A673 (cell line): Measurements from ENCODE around the gene RNFT2. TPM values are rescaled to one million over a fixed set of nuclear protein-coding genes. Genes with fewer than 3 reads are reported as not detected.

Source experiments
- BruUV-seq: library from RNA; stranded (reverse); fragments of 400-500 nt; replicated peaks from 2 replicates; lab custom pipeline; 2021; lab: Mats Ljungman, UMichigan
- CTCF ChIA-PET: fragments of 300-600 bp; sonication (Branson Sonifier 250); formaldehyde crosslinking; loops from one replicate; lab custom pipeline; 2022; ENCODE audit warnings: antibody characterized with exemption; lab: Charles Lee
- POLR2A ChIA-PET: fragments of 300-600 bp; sonication (Branson Sonifier 250); formaldehyde crosslinking; loops from one replicate; lab custom pipeline; 2022; ENCODE audit warnings: antibody characterized with exemption; ENCODE audit not compliant: low non-redundant PET; lab: Charles Lee
- DNase-seq: peaks from one replicate; pipeline ENCODE4 v3.0.0-alpha.2; 2015; ENCODE audit warnings: low spot score
- H3K27ac ChIP-seq: fragments of 200-600 bp; sonication (generic); 2 replicates; pipeline ENCODE4 v1.5.1; 2016; ENCODE audit warnings: mixed run types, low read depth, mild to moderate bottlenecking, mixed read lengths, antibody characterized with exemption, low read length; ENCODE audit not compliant: poor library complexity, severe bottlenecking
- H3K27me3 ChIP-seq: fragments of 200-600 bp; sonication (generic); replicated peaks from 2 replicates; pipeline ENCODE4 v1.6.1; 2017; ENCODE audit warnings: mixed run types, low read depth, mild to moderate bottlenecking, mixed read lengths, antibody characterized with exemption, low read length; ENCODE audit not compliant: insufficient read depth, poor library complexity
- H3K36me3 ChIP-seq: fragments of 200-600 bp; sonication (generic); 2 replicates; pipeline ENCODE4 v1.6.1; 2016; ENCODE audit warnings: mixed run types, mild to moderate bottlenecking, mixed read lengths, antibody characterized with exemption, low read length; ENCODE audit not compliant: insufficient read depth, poor library complexity, severe bottlenecking
- H3K4me1 ChIP-seq: fragments of 200-600 bp; sonication (generic); 2 replicates; pipeline ENCODE4 v1.6.1; 2017; ENCODE audit warnings: mixed run types, mild to moderate bottlenecking, mixed read lengths, antibody characterized with exemption, low read length; ENCODE audit not compliant: insufficient read depth, poor library complexity, severe bottlenecking
- H3K4me3 ChIP-seq: fragments of 200-600 bp; sonication (generic); 2 replicates; pipeline ENCODE4 v1.5.1; 2016; ENCODE audit warnings: low read depth, mixed run types, mild to moderate bottlenecking, mixed read lengths, low read length; ENCODE audit not compliant: poor library complexity, severe bottlenecking
- H3K9me3 ChIP-seq: fragments of 200-600 bp; sonication (generic); 2 replicates; pipeline ENCODE4 v1.6.1; 2016; ENCODE audit warnings: mixed run types, low read depth, mild to moderate bottlenecking, mixed read lengths, antibody characterized with exemption, low read length; ENCODE audit not compliant: poor library complexity, severe bottlenecking
- CTCF ChIP-seq: fragments of 300-800, 200-600 bp; sonication (generic); conservative IDR thresholded peaks from 2 replicates; pipeline ENCODE4 v1.5.1; 2017; ENCODE audit warnings: low read depth, mild to moderate bottlenecking, antibody characterized with exemption, low read length, moderate library complexity, mixed read lengths
- EZH2 ChIP-seq: fragments of 200-600 bp; sonication (generic); IDR thresholded peaks from 2 replicates; pipeline ENCODE4 v1.6.1; 2017; ENCODE audit warnings: borderline replicate concordance, low read depth, mild to moderate bottlenecking, mixed read lengths, antibody characterized with exemption, low read length; ENCODE audit not compliant: poor library complexity, severe bottlenecking
- intact Hi-C: fragments of 100-400 bp; cut with micrococcal nuclease; formaldehyde crosslinking; loops from one replicate; pipeline ENCODE4 v1.10.0; 2022; ENCODE audit not compliant: unreplicated experiment
- total RNA-seq: library from RNA; stranded (reverse); gene quantifications from 2 replicates; pipeline ENCODE4 v1.2.3, GENCODE V29; 2021

The RNFT2 gene
- total RNA-seq, 1 experiment from 2014 or later = 36.4 TPM

GRCh38 chr12:116882742-116883141 lies 144.6 kb downstream of the RNFT2 start:
- peak; percentile 35; the same call in 1 of the 2 replicates for TF ChIP-seq CTCF
- no peak for TF ChIP-seq EZH2
- Histone ChIP-seq H3K27me3 (peaks cover 61% of the 10 kb centered on the region), H3K27ac (no peak overlapping the region), H3K36me3 (no peaks in the 10 kb centered on the region), H3K4me3 (no peak overlapping the region), H3K9me3 (no peaks in the 10 kb centered on the region), H3K4me1 (peaks cover 23% of the 10 kb centered on the region)
- DNase-seq = peak; percentile 59
- ChIA-PET POLR2A (interaction anchor here (0.6 kb wide), 1 partner anchor 12 kb away, joined by 6 read pairs; no protein-coding TSS in a partner anchor), CTCF (interaction anchor here (0.6 to 2.1 kb wide), 5 partner anchors 19 to 682 kb away, joined by 3 to 14 read pairs (median 6); no protein-coding TSS in a partner anchor)
- no TSS peak for BruUV-seq
- intact Hi-C loops = loop anchor here (2.0 kb wide), 1 partner anchor 180 kb away; no protein-coding TSS in a partner anchor

GRCh38 chr12:116884871-116885270 lies 146.8 kb downstream of the RNFT2 start:
- DNase-seq = no peak
- Histone ChIP-seq H3K4me3 (no peak overlapping the region), H3K27ac (no peak overlapping the region), H3K27me3 (peaks cover 39% of the 10 kb centered on the region), H3K9me3 (no peaks in the 10 kb centered on the region), H3K36me3 (no peaks in the 10 kb centered on the region), H3K4me1 (peaks cover 14% of the 10 kb centered on the region)
- POLR2A ChIA-PET = no interaction called here
- intact Hi-C loops = no loop called here
- CTCF ChIA-PET = no interaction called here
- no TSS peak for BruUV-seq
- TF ChIP-seq EZH2 (no peak), CTCF (no peak)

- intact Hi-C loops = no loop called here
- Histone ChIP-seq H3K4me3 (no peak overlapping the region), H3K36me3 (no peaks in the 10 kb centered on the region), H3K27me3 (peaks cover 33% of the 10 kb centered on the region), H3K4me1 (peaks cover 8% of the 10 kb centered on the region), H3K9me3 (no peaks in the 10 kb centered on the region), H3K27ac (no peak overlapping the region)
- no TSS peak for BruUV-seq
- TF ChIP-seq EZH2 (no peak), CTCF (no peak)
- ChIA-PET CTCF (no interaction called here), POLR2A (no interaction called here)
- no peak for DNase-seq
Observed at GRCh38 chr12:116885491-116885890, 147.4 kb downstream of the RNFT2 start.
